ENCODE results near the gene GABRB2. TPM values are rescaled to one million over a fixed set of nuclear protein-coding genes. Genes with fewer than 3 reads are reported as not detected.
A peak's percentile ranks its signal among the peaks of the same experiment; 100 is the strongest.

GABRB2 gene
- total RNA-seq, result 0.56 TPM
- long read RNA-seq, result 0 reads

- H3K27ac ChIP-seq, result no peak within 1 kb of the TSS
- H3K9me3 ChIP-seq, result no peaks in the 10 kb centered on the region
- H3K4me1 ChIP-seq, result peaks cover 12% of the 10 kb centered on the region
- DNase-seq, result peak; percentile 58
- ATAC-seq, result peak; percentile 34 to 70
- TF ChIP-seq CTCF (IDR thresholded peaks at IDR 0.05), result no peak
- no peaks in the 10 kb centered on the region for H3K36me3 ChIP-seq
- peaks cover 53% of the 10 kb centered on the region for H3K27me3 ChIP-seq (ENCODE audit: low read depth)
- intact Hi-C loops (cut with DNase I), result no loop called here
- H3K4me3 ChIP-seq, result peak within 1 kb of the TSS; percentile 52
These were observed at the start of gene GABRB2 for GRCh38 chr5:161546470-161547301. TSS of gene GABRB2 (minus strand) at chr5:161546725. CDS start at chr5:161546643, 82 bp downstream.

- Histone ChIP-seq H3K9me3 (no peaks in the 10 kb centered on the region), H3K4me1 (no peaks in the 10 kb centered on the region), H3K36me3 (no peaks in the 10 kb centered on the region), H3K4me3 (no peak overlapping the region), H3K27ac (no peak overlapping the region), H3K27me3 (ENCODE audit: low read depth) (no peaks in the 10 kb centered on the region)
- ATAC-seq, result no peak
- DNase-seq, result no peak
- intact Hi-C loops (cut with DNase I), result no loop called here
- TF ChIP-seq CTCF (IDR thresholded peaks at IDR 0.05), result no peak
These were observed 39.3 kb upstream of the GABRB2 start for GRCh38 chr5:161585798-161586197.

- ATAC-seq (no peak), DNase-seq (no peak)
- Histone ChIP-seq H3K4me3 (no peak overlapping the region), H3K36me3 (no peaks in the 10 kb centered on the region), H3K27ac (no peak overlapping the region), H3K4me1 (no peaks in the 10 kb centered on the region), H3K9me3 (no peaks in the 10 kb centered on the region), H3K27me3 (ENCODE audit: low read depth) (no peaks in the 10 kb centered on the region)
- intact Hi-C loops (cut with DNase I), result no loop called here
- no peak for TF ChIP-seq CTCF (IDR thresholded peaks at IDR 0.05)
These were observed 34.1 kb upstream of the GABRB2 start for GRCh38 chr5:161580621-161581020.

GRCh38 chr5:161572914-161573313 is 26.4 kb upstream of the GABRB2 start:
- no peaks in the 10 kb centered on the region for H3K9me3 ChIP-seq
- DNase-seq, result no peak
- no peak overlapping the region for H3K27ac ChIP-seq
- H3K4me1 ChIP-seq, result no peaks in the 10 kb centered on the region
- no peak overlapping the region for H3K4me3 ChIP-seq
- no peaks in the 10 kb centered on the region for H3K36me3 ChIP-seq
- intact Hi-C loops (cut with DNase I), result no loop called here
- no peak for ATAC-seq
- no peak for TF ChIP-seq CTCF (IDR thresholded peaks at IDR 0.05)
- no peaks in the 10 kb centered on the region for H3K27me3 ChIP-seq (ENCODE audit: low read depth)

GRCh38 chr5:161566081-161566480 is 19.6 kb upstream of the GABRB2 start:
- intact Hi-C loops (cut with DNase I), result no loop called here
- no peaks in the 10 kb centered on the region for H3K27me3 ChIP-seq (ENCODE audit: low read depth)
- DNase-seq (no peak), ATAC-seq (no peak)
- no peaks in the 10 kb centered on the region for H3K9me3 ChIP-seq
- H3K4me1 ChIP-seq, result no peaks in the 10 kb centered on the region
- no peak overlapping the region for H3K4me3 ChIP-seq
- H3K36me3 ChIP-seq, result no peaks in the 10 kb centered on the region
- TF ChIP-seq CTCF (IDR thresholded peaks at IDR 0.05), result no peak
- no peak overlapping the region for H3K27ac ChIP-seq

All from lower lobe of right lung (tissue), 2 donors.